GM18909 (cell line): Measurements from ENCODE around the gene PSMD13.
"Not testable (repeated sequence)": the region's sequence is repeated elsewhere in the genome, so short reads cannot be mapped to it uniquely, and the experiment has no call there.

ENCODE experiments used
- ATAC-seq: cut with Tn5 transposase; IDR thresholded peaks from one replicate; pipeline ENCODE4 v1.9.1; 2021; ENCODE audit warnings: mild to moderate bottlenecking; ENCODE audit not compliant: unreplicated experiment, poor library complexity

PSMD13 gene

GRCh38 chr11:238346-238745, 1.6 kb downstream of the PSMD13 start:
- not testable (repeated sequence) for ATAC-seq

GRCh38 chr11:240315-240714, 3.5 kb downstream of the PSMD13 start:
- no peak for ATAC-seq

GRCh38 chr11:241634-242033, 4.9 kb downstream of the PSMD13 start:
- ATAC-seq = no peak

GRCh38 chr11:244376-244775, 7.6 kb downstream of the PSMD13 start:
- ATAC-seq = no peak

GRCh38 chr11:249062-249461, 12.3 kb downstream of the PSMD13 start:
- ATAC-seq = no peak

GRCh38 chr11:250274-250673, 13.5 kb downstream of the PSMD13 start:
- no peak for ATAC-seq

GRCh38 chr11:250740-251299, 14.0 kb downstream of the PSMD13 start:
- ATAC-seq = no peak

- ATAC-seq = no peak
Observed at GRCh38 chr11:251550-251949, 14.8 kb downstream of the PSMD13 start.

GRCh38 chr11:252666-253065, 15.9 kb downstream of the PSMD13 start:
- no peak for ATAC-seq

GRCh38 chr11:253160-253885, 16.5 kb downstream of the PSMD13 start:
- no peak for ATAC-seq

- no peak for ATAC-seq
Observed at GRCh38 chr11:253886-254270, 17.1 kb downstream of the PSMD13 start.

- no peak for ATAC-seq
Observed at GRCh38 chr11:255176-255575, 18.4 kb downstream of the PSMD13 start.

GRCh38 chr11:255816-256215, 19.0 kb downstream of the PSMD13 start:
- no peak for ATAC-seq

GRCh38 chr11:256952-257737, 20.4 kb downstream of the PSMD13 start:
- no peak for ATAC-seq

- no peak for ATAC-seq
Observed at GRCh38 chr11:257766-258493, 21.2 kb downstream of the PSMD13 start.

GRCh38 chr11:259413-259812, 22.6 kb downstream of the PSMD13 start:
- no peak for ATAC-seq

GRCh38 chr11:261624-262023, 24.8 kb downstream of the PSMD13 start:
- ATAC-seq = no peak

GRCh38 chr11:266676-267439, 30.1 kb downstream of the PSMD13 start:
- no peak for ATAC-seq

- ATAC-seq = no peak
Observed at GRCh38 chr11:267491-267994, 30.8 kb downstream of the PSMD13 start.

GRCh38 chr11:268716-269145, 32.0 kb downstream of the PSMD13 start:
- peak; percentile 50 for ATAC-seq
